ENCODE data around the gene GJA10. TPM values are rescaled to one million over a fixed set of nuclear protein-coding genes. Genes with fewer than 3 reads are reported as not detected.
A peak's percentile ranks its signal among the peaks of the same experiment; 100 is the strongest.

GJA10 gene
- total RNA-seq, 2 experiments from 2014 or later: 0.35 to 1.3 TPM

DNA sequence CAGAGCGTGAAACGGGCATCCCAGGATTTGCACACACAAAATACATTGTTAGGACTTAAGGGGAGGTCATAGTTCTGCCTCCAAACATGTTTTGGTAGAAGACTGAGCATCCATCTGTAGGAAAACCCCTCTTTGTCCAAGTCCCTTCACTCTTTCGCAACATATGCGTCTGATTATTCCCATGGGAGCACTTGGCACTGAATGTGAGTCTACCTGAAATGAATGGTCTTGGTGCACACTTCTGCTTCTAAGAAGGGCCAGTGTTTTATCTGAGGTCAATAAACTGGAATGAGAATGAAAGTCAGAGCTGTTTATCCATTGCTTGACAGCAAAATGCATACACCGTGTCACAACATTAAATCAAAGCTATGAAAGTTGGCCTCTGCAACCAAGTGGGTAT lies 33.0 kb downstream of the GJA10 start:
- H3K9me3 Mint-ChIP-seq (ENCODE audit: low read depth): no peaks in the 10 kb centered on the region
- no peak for DNase-seq
- ATAC-seq: no peak
- CTCF ChIA-PET: interaction anchor here (1.1 kb wide), 1 partner anchor 13 kb away, joined by 4 read pairs; no protein-coding TSS in a partner anchor
- peaks cover 5% of the 10 kb centered on the region for H3K36me3 Mint-ChIP-seq
- no peak overlapping the region for H3K4me3 Mint-ChIP-seq
- H3K27ac Mint-ChIP-seq: no peak overlapping the region
- no peaks in the 10 kb centered on the region for H3K27me3 Mint-ChIP-seq
- peaks cover 15% of the 10 kb centered on the region for H3K4me1 Mint-ChIP-seq

- ATAC-seq (no peak), DNase-seq (no peak)
- peaks cover 15% of the 10 kb centered on the region for H3K4me1 Mint-ChIP-seq
- CTCF ChIA-PET: interaction anchor here (1.1 kb wide), 1 partner anchor 12 kb away, joined by 4 read pairs; no protein-coding TSS in a partner anchor
- no peaks in the 10 kb centered on the region for H3K9me3 Mint-ChIP-seq (ENCODE audit: low read depth)
- no peak overlapping the region for H3K4me3 Mint-ChIP-seq
- no peaks in the 10 kb centered on the region for H3K27me3 Mint-ChIP-seq
- H3K27ac Mint-ChIP-seq: no peak overlapping the region
- peaks cover 5% of the 10 kb centered on the region for H3K36me3 Mint-ChIP-seq
Measured at GRCh38 chr6:89927791-89928550, 33.7 kb downstream of the GJA10 start.

DNA sequence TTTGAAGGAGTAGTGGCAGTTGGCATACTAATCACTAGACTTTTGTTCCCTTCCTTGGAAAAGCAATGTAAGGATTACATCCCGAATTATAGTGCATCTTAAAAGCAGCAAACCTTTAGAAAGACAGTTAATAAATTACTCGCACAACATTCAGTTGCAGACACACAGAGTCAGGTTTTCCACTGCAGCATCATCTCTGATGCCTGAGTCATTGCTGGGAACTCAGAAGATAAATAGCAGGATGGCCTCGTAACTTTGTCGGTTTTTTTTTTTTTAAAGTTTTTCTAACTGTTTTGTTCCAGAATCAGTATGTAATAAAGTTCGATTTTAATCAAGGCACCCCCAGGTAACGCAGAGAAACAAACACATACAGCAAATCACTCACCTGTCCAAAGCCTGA lies 34.3 kb downstream of the GJA10 start:
- DNase-seq: no peak
- Mint-ChIP-seq H3K4me3 (no peak overlapping the region), H3K27ac (no peak overlapping the region), H3K36me3 (peaks cover 5% of the 10 kb centered on the region), H3K4me1 (peaks cover 15% of the 10 kb centered on the region), H3K27me3 (no peaks in the 10 kb centered on the region), H3K9me3 (ENCODE audit: low read depth) (no peaks in the 10 kb centered on the region)
- ATAC-seq: no peak
- CTCF ChIA-PET: interaction anchor here (1.1 kb wide), 1 partner anchor 11 kb away, joined by 4 read pairs; no protein-coding TSS in a partner anchor

GRCh38 chr6:89930789-89931188 lies 36.5 kb downstream of the GJA10 start:
- H3K27me3 Mint-ChIP-seq: no peaks in the 10 kb centered on the region
- H3K27ac Mint-ChIP-seq: no peak overlapping the region
- CTCF ChIA-PET: interaction anchor here (1.0 to 1.5 kb wide), 2 partner anchors 10 to 559 kb away, joined by 3 to 4 read pairs; no protein-coding TSS in a partner anchor
- ATAC-seq (no peak), DNase-seq (no peak)
- peaks cover 14% of the 10 kb centered on the region for H3K4me1 Mint-ChIP-seq
- peaks cover 5% of the 10 kb centered on the region for H3K36me3 Mint-ChIP-seq
- H3K9me3 Mint-ChIP-seq (ENCODE audit: low read depth): no peaks in the 10 kb centered on the region
- no peak overlapping the region for H3K4me3 Mint-ChIP-seq

- DNase-seq: no peak
- ATAC-seq: no peak
- H3K4me1 Mint-ChIP-seq: peaks cover 12% of the 10 kb centered on the region
- peaks cover 5% of the 10 kb centered on the region for H3K36me3 Mint-ChIP-seq
- CTCF ChIA-PET: no interaction called here
- no peak overlapping the region for H3K27ac Mint-ChIP-seq
- no peak overlapping the region for H3K4me3 Mint-ChIP-seq
- H3K9me3 Mint-ChIP-seq (ENCODE audit: low read depth): no peaks in the 10 kb centered on the region
- no peaks in the 10 kb centered on the region for H3K27me3 Mint-ChIP-seq
Measured at GRCh38 chr6:89932245-89932802, 38.1 kb downstream of the GJA10 start.

GRCh38 chr6:89934685-89935366 lies 40.6 kb downstream of the GJA10 start:
- DNase-seq (no peak), ATAC-seq (no peak)
- Mint-ChIP-seq H3K4me1 (peaks cover 4% of the 10 kb centered on the region), H3K9me3 (ENCODE audit: low read depth) (no peaks in the 10 kb centered on the region), H3K4me3 (no peak overlapping the region), H3K27me3 (no peaks in the 10 kb centered on the region), H3K36me3 (peaks cover 3% of the 10 kb centered on the region), H3K27ac (no peak overlapping the region)
- CTCF ChIA-PET: no interaction called here

DNA sequence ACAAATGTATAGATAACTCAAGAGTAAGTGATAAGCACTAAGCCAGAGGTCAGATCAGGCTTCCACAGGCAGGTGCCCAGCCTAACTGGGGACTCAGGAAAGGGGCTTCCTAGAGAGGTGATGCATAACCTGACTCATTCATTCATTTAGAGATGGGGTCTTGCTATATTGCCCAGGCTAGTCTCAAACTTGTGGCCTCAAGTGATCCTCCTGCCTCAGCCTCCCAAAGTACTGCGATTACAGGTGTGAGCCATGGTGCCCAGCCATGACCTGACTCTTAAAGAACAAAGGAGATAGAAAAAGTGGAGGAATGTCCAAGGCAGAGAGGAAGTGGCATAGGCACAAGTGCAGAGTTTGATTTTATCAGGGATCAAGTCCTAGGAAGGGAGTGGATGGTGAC lies 41.9 kb downstream of the GJA10 start:
- CTCF ChIA-PET: interaction anchor here (0.6 to 1.2 kb wide), 2 partner anchors 132 to 357 kb away, joined by 3 read pairs; no protein-coding TSS in a partner anchor
- Mint-ChIP-seq H3K4me3 (no peak overlapping the region), H3K9me3 (ENCODE audit: low read depth) (no peaks in the 10 kb centered on the region), H3K27ac (no peak overlapping the region), H3K36me3 (peaks cover 6% of the 10 kb centered on the region), H3K27me3 (no peaks in the 10 kb centered on the region), H3K4me1 (peaks cover 14% of the 10 kb centered on the region)
- no peak for ATAC-seq
- DNase-seq: no peak

GRCh38 chr6:89938014-89938413 lies 43.7 kb downstream of the GJA10 start:
- H3K9me3 Mint-ChIP-seq (ENCODE audit: low read depth): no peaks in the 10 kb centered on the region
- no peak for ATAC-seq
- CTCF ChIA-PET: interaction anchor here (2.0 kb wide), 1 partner anchor 541 kb away, joined by 6 read pairs; no protein-coding TSS in a partner anchor
- peaks cover 21% of the 10 kb centered on the region for H3K4me1 Mint-ChIP-seq
- H3K27ac Mint-ChIP-seq: no peak overlapping the region
- H3K27me3 Mint-ChIP-seq: no peaks in the 10 kb centered on the region
- H3K36me3 Mint-ChIP-seq: peaks cover 2% of the 10 kb centered on the region
- no peak overlapping the region for H3K4me3 Mint-ChIP-seq
- no peak for DNase-seq

DNA sequence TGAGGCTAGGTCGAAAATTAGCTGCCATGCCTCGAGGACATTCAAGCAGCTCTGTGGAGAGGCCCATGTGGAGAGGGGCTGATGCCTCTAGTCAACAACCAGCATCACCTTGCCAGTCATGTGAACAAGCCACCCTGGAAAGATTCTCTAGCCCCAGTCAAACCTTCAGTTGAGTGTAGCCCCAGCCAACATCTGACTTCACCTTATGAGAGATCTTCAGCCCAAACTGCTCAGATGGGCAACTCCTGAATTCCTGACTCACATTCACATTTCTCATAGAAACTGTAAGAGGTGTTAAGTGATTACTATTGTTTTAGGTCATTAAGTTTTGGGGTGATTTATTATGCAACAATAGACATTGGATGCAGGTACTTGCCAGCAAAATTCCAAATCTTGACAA lies 44.9 kb downstream of the GJA10 start:
- Mint-ChIP-seq H3K36me3 (peaks cover 2% of the 10 kb centered on the region), H3K27me3 (no peaks in the 10 kb centered on the region), H3K4me3 (no peak overlapping the region), H3K4me1 (peaks cover 23% of the 10 kb centered on the region), H3K9me3 (ENCODE audit: low read depth) (no peaks in the 10 kb centered on the region), H3K27ac (no peak overlapping the region)
- ATAC-seq (no peak), DNase-seq (no peak)
- CTCF ChIA-PET: interaction anchor here (1.3 to 3.1 kb wide), 4 partner anchors 171 to 551 kb away, joined by 4 to 26 read pairs (median 5); no protein-coding TSS in a partner anchor

DNA sequence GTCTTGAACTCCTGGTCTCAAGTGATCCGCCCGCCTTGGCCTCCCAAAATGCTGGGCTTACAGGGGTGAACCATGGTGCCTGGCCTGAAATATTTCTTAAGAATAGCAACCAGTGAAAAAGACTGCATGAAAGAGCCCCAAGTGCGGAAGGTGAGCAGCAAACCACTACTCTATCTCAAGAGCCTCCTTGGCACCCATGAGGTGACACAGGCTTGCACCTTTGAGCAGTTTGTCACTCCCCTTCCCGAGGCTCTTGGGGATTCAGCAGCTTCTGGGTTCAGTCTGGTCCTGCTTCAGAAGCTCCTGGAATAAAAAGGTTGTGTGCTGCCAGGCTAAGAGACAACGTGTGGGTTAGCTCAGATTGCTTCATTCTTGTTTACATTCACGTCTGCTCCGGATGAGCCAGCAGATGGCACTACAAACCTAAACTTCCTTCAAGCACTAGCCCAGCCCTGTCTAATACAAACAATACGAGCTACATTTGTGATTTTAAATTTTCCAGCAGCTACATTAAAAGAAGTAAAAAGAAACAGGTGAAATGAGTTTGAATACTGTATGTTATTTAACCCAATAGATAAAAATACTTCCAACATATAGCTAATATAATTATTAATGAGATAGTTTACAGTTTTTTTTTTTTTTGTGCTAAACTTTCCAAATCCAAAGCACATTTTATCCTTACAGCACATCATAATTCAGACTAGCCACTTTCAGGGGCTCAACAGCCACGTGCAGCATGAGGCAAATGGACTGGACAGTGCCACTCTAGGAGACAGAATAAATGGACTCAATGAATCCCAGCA lies 46.2 kb downstream of the GJA10 start:
- CTCF ChIA-PET: interaction anchor here (0.5 to 6.3 kb wide), 71 partner anchors 9 to 564 kb away, joined by 3 to 153 read pairs (median 4); partner anchors contain the start of gene ANKRD6
- H3K27me3 Mint-ChIP-seq: no peaks in the 10 kb centered on the region
- H3K9me3 Mint-ChIP-seq (ENCODE audit: low read depth): no peaks in the 10 kb centered on the region
- no peak overlapping the region for H3K27ac Mint-ChIP-seq
- peaks cover 7% of the 10 kb centered on the region for H3K36me3 Mint-ChIP-seq
- ATAC-seq (peak; percentile 94), DNase-seq (peak; percentile 83)
- H3K4me1 Mint-ChIP-seq: peaks cover 33% of the 10 kb centered on the region
- H3K4me3 Mint-ChIP-seq: no peak overlapping the region

DNA sequence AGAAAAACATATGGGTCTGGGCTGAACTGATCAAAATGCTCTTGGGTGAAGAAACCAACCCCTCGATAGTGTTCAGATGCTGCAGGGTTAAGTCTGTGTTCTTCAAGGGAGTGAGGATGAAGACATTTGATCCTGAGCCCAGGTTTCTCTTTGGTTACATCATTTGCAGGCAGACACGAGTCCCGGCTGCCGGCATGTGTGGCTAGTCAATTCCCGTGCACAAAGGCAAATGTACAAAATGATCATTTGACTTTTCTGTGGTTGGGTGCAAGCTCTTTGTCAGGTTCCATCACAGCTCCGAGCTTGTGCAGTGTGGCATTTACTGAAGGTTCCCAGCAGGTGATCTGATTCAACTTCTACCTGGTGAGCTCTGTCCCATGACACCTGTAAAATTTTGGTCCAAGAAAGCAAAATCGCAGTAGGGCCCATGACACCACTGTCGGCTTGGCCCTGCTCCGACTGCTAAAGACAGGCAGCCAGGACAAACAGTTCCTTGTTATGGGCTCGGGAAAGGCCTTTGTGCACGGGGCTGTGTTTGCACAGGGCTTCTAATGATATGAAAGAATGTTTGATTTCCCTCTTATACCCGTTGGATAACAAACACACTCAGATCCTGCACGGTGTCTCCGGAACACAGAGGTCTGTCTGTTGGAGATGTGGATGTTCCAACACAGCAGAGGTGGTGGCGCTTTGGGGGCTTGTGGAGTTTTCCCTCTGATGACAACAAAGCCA lies 46.9 kb downstream of the GJA10 start:
- no peak overlapping the region for H3K4me3 Mint-ChIP-seq
- CTCF ChIA-PET: interaction anchor here (0.5 to 6.3 kb wide), 63 partner anchors 8 to 563 kb away, joined by 3 to 153 read pairs (median 4); partner anchors contain the start of gene ANKRD6
- H3K27ac Mint-ChIP-seq: no peak overlapping the region
- ATAC-seq (no peak), DNase-seq (no peak)
- H3K9me3 Mint-ChIP-seq (ENCODE audit: low read depth): no peaks in the 10 kb centered on the region
- H3K36me3 Mint-ChIP-seq: peaks cover 10% of the 10 kb centered on the region
- no peaks in the 10 kb centered on the region for H3K27me3 Mint-ChIP-seq
- H3K4me1 Mint-ChIP-seq: peaks cover 34% of the 10 kb centered on the region

DNA sequence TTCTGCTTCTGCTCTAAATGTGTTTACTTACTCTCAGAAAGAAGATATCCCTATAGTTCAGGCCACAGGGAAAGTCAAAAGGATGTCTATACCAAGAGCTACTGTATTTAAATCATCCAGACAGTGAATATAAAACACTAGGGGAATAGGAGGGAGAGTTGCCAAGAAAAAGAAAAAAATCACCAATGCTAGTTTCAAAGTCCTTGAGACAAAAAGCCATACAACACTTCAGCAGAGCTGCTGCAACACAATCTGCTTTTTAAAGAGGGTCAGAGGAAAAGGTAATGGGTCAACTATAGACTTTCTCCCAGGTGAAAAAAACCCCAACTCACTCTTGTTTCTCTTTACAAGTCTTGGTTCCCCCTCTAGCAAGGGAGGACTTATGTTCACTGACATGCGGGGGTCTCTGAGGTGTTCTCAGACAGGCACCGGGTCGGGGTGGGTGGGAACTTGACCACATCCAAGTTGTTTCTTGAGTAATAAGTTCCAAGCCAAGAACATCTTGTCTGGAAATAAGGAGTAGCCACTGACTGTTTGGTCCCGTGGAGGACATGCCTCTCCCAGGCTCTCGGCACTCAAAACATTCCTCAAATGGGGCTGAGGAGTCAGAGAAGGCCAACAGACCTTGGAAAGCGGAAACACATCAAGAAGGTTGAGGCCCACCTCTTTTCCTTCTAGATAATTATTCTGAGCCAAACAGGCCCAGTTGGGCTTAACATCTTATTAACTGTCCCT lies 47.7 kb downstream of the GJA10 start:
- Mint-ChIP-seq H3K4me3 (no peak overlapping the region), H3K9me3 (ENCODE audit: low read depth) (no peaks in the 10 kb centered on the region), H3K36me3 (peaks cover 10% of the 10 kb centered on the region), H3K27me3 (no peaks in the 10 kb centered on the region), H3K4me1 (peaks cover 36% of the 10 kb centered on the region), H3K27ac (no peak overlapping the region)
- CTCF ChIA-PET: interaction anchor here (1.3 to 6.3 kb wide), 8 partner anchors 161 to 569 kb away, joined by 3 to 153 read pairs (median 12); no protein-coding TSS in a partner anchor
- ATAC-seq (no peak), DNase-seq (no peak)

All from activated CD8-positive, alpha-beta memory T cell treated with anti-CD3 and anti-CD28 coated beads, Interleukin-2, amount 10 ng/mL, durations not matched to agents 7 days and 5 days (primary cell).